Measurements from ENCODE around the gene LRMDA. TPM values are rescaled to one million over a fixed set of nuclear protein-coding genes. Genes with fewer than 3 reads are reported as not detected.

The LRMDA gene
- total RNA-seq, 1 donor from 2014 or later: 5.2 TPM

DNA sequence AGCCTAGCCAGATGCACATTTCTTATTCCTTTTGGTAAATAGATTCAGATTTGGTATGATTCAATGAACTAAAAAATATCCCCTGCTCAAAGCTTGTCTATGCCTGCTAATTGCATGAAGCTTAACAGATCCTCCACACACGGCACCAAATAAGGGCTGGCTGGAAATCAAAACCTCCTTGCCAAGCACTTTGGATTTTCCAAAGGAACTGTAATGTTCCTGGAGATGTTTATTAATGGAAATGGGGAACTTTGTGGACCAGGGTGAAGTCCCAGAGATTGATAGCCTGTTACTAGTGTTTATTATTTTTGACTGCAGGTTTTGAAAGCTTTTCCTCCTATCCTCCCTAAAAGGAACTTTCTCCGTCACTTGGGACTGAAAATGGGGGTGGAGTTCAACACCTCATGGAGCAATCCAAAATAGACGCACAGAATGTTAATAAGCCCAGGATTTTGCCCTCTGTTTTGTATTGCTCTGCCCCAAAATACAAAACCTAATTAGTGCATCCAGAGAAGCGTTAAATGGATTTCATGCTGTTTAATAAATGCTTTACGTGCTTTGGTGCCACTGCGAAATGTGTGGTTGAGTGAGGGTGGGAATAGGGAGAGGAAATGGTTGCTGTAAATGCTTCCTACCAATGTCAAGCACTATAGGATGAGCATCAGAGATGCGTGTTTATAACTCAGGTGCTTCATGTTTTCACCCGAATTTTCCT, 1027.7 kb downstream of the LRMDA start:
- TF ChIP-seq EZH2 (IDR thresholded peaks at IDR 0.05) (no peak), EZH2phosphoT487 (IDR thresholded peaks at IDR 0.05) (no peak)
- TF ChIP-seq, protein P1, sequence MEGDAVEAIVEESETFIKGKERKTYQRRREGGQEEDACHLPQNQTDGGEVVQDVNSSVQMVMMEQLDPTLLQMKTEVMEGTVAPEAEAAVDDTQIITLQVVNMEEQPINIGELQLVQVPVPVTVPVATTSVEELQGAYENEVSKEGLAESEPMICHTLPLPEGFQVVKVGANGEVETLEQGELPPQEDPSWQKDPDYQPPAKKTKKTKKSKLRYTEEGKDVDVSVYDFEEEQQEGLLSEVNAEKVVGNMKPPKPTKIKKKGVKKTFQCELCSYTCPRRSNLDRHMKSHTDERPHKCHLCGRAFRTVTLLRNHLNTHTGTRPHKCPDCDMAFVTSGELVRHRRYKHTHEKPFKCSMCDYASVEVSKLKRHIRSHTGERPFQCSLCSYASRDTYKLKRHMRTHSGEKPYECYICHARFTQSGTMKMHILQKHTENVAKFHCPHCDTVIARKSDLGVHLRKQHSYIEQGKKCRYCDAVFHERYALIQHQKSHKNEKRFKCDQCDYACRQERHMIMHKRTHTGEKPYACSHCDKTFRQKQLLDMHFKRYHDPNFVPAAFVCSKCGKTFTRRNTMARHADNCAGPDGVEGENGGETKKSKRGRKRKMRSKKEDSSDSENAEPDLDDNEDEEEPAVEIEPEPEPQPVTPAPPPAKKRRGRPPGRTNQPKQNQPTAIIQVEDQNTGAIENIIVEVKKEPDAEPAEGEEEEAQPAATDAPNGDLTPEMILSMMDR (IDR thresholded peaks at IDR 0.05): no peak
- Histone ChIP-seq H3K36me3 (no peaks in the 10 kb centered on the region), H3K27ac (no peak overlapping the region), H4K20me1 (ENCODE audit: low read depth) (no peaks in the 10 kb centered on the region), H3K27me3 (no peaks in the 10 kb centered on the region), H2AFZ (replicated peaks) (peak overlapping the region; percentile 17), H3K79me2 (ENCODE audit: low read depth) (no peaks in the 10 kb centered on the region), H3K9ac (no peak overlapping the region), H3K4me2 (no peak overlapping the region), H3K4me3 (no peak overlapping the region), H3K4me1 (peaks cover 4% of the 10 kb centered on the region), H3K9me3 (ENCODE audit: low read depth) (no peaks in the 10 kb centered on the region), H3F3A (ENCODE audit: low read depth) (no peaks in the 10 kb centered on the region)
- peaks cover under 1% of the 10 kb centered on the region for H3K36me3 Mint-ChIP-seq
- no peak for DNase-seq (ENCODE audit: low spot score)
- peaks cover 27% of the 10 kb centered on the region for H3K4me1 Mint-ChIP-seq
- H3K27me3 Mint-ChIP-seq (ENCODE audit: insufficient read depth, low read depth): peaks cover 3% of the 10 kb centered on the region
- H3K9me3 Mint-ChIP-seq: peaks cover 10% of the 10 kb centered on the region
- no peak overlapping the region for H3K4me3 Mint-ChIP-seq
- H3K27ac Mint-ChIP-seq: no peak overlapping the region

DNA sequence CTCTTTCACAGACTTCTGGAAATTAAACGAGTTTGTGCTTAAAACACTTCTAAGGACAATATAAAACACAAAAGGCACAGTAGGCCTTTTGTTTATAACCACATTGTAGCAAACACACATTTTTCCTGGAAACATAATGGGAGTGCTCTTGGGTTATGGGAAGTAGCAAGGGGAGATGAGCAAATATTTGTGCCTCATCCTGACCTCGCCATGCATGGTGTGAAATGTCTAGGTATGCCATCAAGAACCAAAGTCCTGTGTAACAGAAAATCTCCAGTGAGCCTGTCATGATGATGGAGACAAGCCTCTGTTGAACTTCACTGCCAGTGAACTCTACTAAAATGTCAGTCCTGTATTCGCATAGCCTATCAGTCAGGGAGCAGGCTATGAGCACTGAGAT, 1029.6 kb downstream of the LRMDA start:
- H3K4me3 ChIP-seq: no peak overlapping the region
- H3K4me1 ChIP-seq: peaks cover 4% of the 10 kb centered on the region
- H3K27ac ChIP-seq: no peak overlapping the region
- H3K79me2 ChIP-seq (ENCODE audit: low read depth): no peaks in the 10 kb centered on the region
- H2AFZ ChIP-seq (replicated peaks): no peak overlapping the region
- H3F3A ChIP-seq (ENCODE audit: low read depth): no peaks in the 10 kb centered on the region
- H3K9me3 ChIP-seq (ENCODE audit: low read depth): no peaks in the 10 kb centered on the region
- peaks cover 27% of the 10 kb centered on the region for H3K4me1 Mint-ChIP-seq
- H3K36me3 Mint-ChIP-seq: no peaks in the 10 kb centered on the region
- no peak overlapping the region for H3K4me2 ChIP-seq
- TF ChIP-seq, protein P1 (IDR thresholded peaks at IDR 0.05): no peak
- no peak for TF ChIP-seq EZH2 (IDR thresholded peaks at IDR 0.05)
- TF ChIP-seq EZH2phosphoT487 (IDR thresholded peaks at IDR 0.05): no peak
- H3K4me3 Mint-ChIP-seq: no peak overlapping the region
- no peak overlapping the region for H3K9ac ChIP-seq
- H3K27ac Mint-ChIP-seq: no peak overlapping the region
- H3K36me3 ChIP-seq: no peaks in the 10 kb centered on the region
- H3K27me3 Mint-ChIP-seq (ENCODE audit: insufficient read depth, low read depth): peaks cover 3% of the 10 kb centered on the region
- H3K27me3 ChIP-seq: no peaks in the 10 kb centered on the region
- no peak for DNase-seq (ENCODE audit: low spot score)
- H3K9me3 Mint-ChIP-seq: peaks cover 8% of the 10 kb centered on the region
- no peaks in the 10 kb centered on the region for H4K20me1 ChIP-seq (ENCODE audit: low read depth)

DNA sequence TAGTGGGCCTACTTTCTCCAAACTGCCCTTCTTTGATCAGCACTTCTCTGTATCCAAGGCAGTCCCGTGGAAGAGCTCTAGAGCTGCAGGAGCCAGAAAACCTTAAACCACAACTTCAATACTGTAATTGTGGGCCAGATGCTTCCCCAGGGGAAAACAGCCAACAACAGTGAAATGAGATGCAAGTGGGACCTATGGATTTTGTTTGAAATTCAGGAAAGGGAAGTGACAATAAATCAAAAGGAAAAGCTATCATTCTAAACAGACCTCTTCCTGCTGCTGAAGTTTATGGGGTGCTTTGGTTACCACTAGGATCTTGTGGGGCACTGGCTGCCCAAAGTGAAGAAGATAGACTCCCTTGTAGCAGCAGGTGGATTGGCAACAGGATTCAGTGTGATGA, 1031.7 kb downstream of the LRMDA start:
- H3K27ac Mint-ChIP-seq: no peak overlapping the region
- Histone ChIP-seq H3K4me2 (no peak overlapping the region), H3K9me3 (ENCODE audit: low read depth) (no peaks in the 10 kb centered on the region), H3K36me3 (no peaks in the 10 kb centered on the region), H3K4me3 (no peak overlapping the region), H2AFZ (replicated peaks) (peak overlapping the region; percentile 74), H3K27me3 (no peaks in the 10 kb centered on the region), H3K79me2 (ENCODE audit: low read depth) (no peaks in the 10 kb centered on the region), H4K20me1 (ENCODE audit: low read depth) (no peaks in the 10 kb centered on the region), H3K4me1 (peaks cover 4% of the 10 kb centered on the region), H3K9ac (no peak overlapping the region), H3F3A (ENCODE audit: low read depth) (no peaks in the 10 kb centered on the region), H3K27ac (no peak overlapping the region)
- DNase-seq (ENCODE audit: low spot score): no peak
- H3K27me3 Mint-ChIP-seq (ENCODE audit: insufficient read depth, low read depth): peaks cover 3% of the 10 kb centered on the region
- H3K36me3 Mint-ChIP-seq: no peaks in the 10 kb centered on the region
- TF ChIP-seq EZH2phosphoT487 (IDR thresholded peaks at IDR 0.05): no peak
- TF ChIP-seq, protein P1 (IDR thresholded peaks at IDR 0.05): no peak
- TF ChIP-seq EZH2 (IDR thresholded peaks at IDR 0.05): no peak
- peaks cover 3% of the 10 kb centered on the region for H3K9me3 Mint-ChIP-seq
- peaks cover 27% of the 10 kb centered on the region for H3K4me1 Mint-ChIP-seq
- no peak overlapping the region for H3K4me3 Mint-ChIP-seq

Measured in neural progenitor cell (in vitro differentiated cells).